ENCODE data around the gene NRXN2.
"Not testable (repeated sequence)": the region's sequence is repeated elsewhere in the genome, so short reads cannot be mapped to it uniquely, and the experiment has no call there.

The NRXN2 gene

DNA sequence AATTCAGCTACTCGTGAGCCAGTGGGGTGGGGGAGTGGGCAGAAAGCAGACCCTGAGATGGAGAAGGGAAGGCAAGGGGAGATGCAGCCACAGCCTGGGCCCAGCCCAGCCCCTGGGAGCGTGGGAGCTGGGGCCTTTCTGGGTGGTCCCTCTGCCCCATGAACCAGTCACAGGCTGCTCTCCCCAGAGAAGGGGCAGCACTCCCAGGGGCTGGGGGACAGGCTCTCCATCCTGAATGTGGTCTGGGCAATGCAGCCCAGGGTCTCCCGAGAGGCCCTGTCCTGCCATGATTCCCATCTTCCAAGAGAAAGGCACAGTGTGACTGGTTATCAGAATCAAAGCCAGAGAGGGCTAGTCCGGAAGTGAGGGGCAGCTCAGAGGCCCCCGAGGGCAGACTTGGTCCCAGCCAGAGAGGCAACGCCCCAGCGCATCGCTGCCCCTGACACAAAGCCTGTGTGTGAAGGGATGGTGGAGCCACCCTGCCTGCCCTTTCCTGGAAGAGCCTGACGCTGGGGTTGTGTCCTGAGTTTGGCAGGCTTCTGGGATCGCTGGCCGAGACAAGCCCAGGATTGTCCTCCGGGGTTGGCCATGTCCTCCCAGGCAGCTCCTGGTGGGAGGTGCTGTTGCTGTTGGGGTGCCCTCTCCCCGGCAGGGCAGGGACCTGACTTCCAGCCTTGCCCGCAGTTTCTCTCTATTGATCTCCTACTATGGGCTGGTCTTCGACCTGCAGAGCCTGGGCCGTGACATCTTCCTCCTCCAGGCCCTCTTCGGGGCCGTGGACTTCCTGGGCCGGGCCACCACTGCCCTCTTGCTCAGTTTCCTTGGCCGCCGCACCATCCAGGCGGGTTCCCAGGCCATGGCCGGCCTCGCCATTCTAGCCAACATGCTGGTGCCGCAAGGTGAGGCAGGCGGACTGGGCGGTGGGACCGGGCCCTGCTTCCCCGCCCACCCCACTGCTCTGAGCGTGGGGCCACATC lies 155.8 kb downstream of the NRXN2 start:
- no peak for DNase-seq
- in situ Hi-C loops (cut with MboI; ENCODE audit: low pct_unique_long_range_greater_than_20kb, low sequenced_read_pairs) = no loop called here

DNA sequence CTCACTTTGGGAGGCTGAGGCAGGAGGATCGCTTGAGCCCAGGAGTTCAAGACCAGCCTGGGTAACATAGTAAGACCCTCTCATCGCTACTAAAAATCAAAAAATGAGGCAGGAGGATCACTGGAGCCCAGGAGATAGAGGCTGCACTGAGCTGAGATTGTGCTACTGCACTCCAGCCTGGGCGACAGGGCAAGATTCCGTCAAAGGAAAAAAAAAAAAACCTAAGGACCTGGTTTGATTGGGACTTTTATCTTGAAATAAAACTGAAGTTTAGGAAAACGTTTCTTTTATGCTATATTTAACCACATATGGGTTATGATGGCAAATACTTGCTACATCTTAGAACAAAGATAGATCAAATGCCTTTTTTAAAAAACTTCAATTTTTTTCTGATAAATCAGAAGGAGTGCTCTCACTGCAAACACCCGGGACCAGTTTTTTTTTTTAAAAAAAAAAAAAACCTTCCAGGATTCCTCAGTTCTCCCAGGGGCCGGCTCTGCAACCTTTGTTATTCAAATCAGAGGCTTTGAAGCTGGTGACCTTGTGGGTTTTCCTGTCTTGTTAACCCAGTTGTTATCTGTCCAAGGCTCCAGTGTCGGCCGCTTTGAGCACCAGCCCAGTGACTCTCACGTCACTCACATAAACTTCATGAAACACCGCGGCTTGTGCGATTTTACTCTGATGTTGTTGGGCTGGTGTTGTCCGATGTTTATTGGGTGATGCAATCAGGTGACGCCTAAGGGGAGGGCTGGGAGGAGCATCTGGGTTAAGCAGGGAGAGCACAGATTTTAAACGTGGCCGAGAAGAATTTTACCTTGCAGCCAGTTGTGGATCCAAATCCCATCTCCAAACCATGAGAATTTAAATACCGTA lies 156.7 kb downstream of the NRXN2 start:
- no peak for DNase-seq
- in situ Hi-C loops (cut with MboI; ENCODE audit: low pct_unique_long_range_greater_than_20kb, low sequenced_read_pairs) = no loop called here

DNA sequence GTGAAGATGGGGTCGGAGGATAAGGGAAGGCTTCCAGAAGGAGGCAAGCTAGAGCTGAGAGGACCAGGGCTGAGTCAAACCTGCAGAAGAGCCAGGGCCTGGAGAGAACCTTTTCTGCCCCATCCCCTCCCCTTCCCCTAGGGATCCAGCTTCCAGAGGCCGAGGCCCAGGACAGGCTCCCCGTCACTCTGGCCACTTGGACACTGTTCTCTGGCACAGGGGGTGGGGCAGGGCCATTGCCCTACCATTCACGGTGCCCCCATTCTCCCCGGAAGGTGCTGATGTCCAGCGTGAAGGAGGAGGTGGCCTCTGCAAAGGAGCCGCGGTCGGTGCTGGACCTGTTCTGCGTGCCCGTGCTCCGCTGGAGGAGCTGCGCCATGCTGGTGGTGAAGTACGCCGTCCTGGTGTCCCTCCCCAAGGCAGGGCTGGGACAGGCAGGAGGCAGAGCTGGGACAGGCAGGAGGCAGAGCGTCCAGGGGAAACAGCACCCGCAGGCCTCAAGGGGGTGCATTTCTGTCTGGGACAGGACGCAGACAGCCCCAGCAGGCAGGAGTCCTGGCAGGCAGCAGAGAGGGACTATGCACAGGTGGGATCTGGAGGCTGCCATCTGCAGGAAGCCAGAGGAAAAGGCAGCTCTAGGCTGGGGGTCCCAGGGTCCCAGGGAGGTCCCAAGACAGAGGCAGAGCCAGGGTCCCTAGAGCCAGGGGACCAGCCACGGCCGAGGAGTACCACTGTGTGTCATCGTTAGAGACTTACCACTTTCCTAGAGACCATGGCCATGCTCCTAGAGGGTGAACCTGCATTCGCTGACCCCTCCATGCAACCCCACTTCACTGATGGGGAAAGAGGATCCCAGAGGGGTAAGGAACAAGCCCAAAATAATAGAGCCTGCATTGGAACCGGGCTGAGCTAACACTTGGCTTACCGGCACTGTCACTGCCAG lies 157.8 kb downstream of the NRXN2 start:
- in situ Hi-C loops (cut with MboI; ENCODE audit: low pct_unique_long_range_greater_than_20kb, low sequenced_read_pairs) = no loop called here
- DNase-seq = no peak

DNA sequence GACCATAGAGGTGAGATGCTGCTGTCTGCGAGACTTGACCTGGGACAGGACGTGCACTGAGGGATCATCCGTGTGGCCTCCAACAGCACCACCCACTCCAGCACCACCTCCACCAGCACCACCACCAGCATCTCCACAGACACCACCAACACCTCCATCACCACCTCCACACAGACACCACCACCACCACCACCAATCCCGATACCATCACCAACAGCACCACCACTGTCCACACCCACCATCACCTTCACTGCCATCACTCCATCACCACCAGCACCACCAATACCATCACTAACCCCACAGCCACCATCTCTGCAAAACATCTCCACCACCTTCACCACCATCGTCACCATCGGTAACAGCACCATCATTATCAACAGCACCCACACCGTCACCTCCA lies 158.6 kb downstream of the NRXN2 start:
- in situ Hi-C loops (cut with MboI; ENCODE audit: low pct_unique_long_range_greater_than_20kb, low sequenced_read_pairs) = no loop called here
- DNase-seq = no peak

DNA sequence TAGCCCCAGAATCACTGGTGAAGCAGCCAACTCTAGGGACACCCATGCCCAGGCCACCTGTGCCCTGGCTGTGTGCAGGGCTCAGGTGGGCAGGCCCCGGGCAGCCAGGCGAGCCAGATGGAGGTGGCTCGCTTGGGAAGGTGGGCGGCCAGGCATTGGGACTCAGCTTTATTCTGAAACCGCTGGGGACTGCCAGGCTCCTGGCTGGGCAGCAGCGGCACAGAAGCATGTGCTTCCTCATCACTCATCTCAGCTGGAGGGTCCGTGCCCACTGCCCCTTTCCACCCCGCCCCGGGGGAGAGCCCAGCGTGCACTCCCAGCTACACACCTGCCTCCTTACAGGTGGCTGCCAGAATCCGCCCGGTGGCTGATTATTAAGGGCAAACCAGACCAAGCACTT lies 159.0 kb downstream of the NRXN2 start:
- in situ Hi-C loops (cut with MboI; ENCODE audit: low pct_unique_long_range_greater_than_20kb, low sequenced_read_pairs) = no loop called here
- DNase-seq = no peak

DNA sequence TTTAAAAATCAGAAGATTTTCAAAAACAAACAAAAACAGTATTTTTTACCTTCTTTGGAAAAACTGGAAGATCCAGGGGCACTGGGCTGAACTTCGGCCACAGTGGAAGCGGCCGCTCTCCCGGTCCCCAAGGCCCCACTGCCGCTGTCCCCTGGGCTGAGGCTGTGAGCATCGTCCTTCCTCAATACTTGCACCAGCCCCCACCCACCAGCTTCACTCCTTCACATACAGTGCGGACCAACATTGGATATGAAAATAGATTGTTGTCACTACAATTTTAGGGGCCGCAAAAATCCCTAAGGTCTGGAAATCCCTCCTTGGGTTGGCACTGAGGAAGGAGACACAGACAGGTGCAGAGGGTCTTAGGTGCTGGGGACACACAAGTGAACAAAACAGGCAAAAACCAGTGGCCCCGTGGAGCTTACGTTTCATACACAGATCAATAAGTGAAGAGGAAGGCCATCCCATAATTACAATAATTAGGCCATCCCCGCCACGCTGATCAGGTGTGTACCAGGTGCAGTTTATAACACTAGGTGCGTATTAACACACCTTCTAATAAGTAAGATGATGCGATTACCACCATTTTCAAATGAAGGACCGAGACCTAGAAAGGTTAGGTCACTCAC lies 160.2 kb downstream of the NRXN2 start:
- no peak for DNase-seq
- in situ Hi-C loops (cut with MboI; ENCODE audit: low pct_unique_long_range_greater_than_20kb, low sequenced_read_pairs) = no loop called here

DNA sequence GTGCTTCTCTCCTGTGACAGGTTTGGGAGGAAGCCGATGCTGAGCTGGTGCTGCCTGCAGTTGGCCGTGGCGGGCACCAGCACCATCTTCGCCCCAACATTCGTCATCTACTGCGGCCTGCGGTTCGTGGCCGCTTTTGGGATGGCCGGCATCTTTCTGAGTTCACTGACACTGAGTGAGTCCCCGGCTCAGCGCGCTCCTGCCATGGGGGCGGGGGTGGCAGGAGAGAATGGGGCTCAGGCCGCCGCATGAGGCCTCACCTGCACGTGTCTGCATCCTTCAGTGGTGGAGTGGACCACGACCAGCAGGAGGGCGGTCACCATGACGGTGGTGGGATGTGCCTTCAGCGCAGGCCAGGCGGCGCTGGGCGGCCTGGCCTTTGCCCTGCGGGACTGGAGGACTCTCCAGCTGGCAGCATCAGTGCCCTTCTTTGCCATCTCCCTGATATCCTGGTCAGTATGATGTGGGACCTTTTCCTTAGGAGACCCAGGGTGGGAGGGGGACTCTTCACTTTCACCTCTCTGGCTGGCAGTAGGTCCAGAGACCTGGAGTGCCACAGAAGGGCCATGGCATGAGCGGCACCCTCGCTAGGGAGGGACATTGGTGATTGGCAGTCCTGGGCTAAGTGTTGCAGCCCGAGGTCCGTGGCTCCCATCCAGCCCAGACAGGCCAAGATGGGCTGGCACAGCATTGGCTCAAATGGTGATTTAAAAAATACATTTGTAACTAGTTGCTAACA lies 160.8 kb downstream of the NRXN2 start:
- no peak for DNase-seq
- in situ Hi-C loops (cut with MboI; ENCODE audit: low pct_unique_long_range_greater_than_20kb, low sequenced_read_pairs) = no loop called here

DNA sequence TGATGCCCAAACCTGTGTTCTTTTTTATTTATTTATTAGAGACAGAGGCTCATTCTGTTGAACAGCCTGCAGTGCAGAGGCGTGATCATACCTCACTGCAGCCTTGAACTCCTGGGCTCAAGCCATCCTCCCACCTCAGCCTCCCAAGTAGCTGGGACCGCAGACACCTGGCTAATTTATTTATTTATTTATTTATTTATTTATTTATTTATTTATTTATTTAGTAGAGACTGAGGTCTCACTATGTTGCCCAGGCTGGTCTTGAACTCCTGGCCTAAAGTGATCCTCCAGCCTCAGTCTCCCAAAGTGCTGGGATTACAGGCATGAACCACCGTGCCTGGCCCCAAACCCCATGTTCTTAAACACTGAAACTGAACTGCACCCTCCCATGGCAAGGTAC lies 161.6 kb downstream of the NRXN2 start:
- in situ Hi-C loops (cut with MboI; ENCODE audit: low pct_unique_long_range_greater_than_20kb, low sequenced_read_pairs); DNase-seq: not testable (repeated sequence)

DNA sequence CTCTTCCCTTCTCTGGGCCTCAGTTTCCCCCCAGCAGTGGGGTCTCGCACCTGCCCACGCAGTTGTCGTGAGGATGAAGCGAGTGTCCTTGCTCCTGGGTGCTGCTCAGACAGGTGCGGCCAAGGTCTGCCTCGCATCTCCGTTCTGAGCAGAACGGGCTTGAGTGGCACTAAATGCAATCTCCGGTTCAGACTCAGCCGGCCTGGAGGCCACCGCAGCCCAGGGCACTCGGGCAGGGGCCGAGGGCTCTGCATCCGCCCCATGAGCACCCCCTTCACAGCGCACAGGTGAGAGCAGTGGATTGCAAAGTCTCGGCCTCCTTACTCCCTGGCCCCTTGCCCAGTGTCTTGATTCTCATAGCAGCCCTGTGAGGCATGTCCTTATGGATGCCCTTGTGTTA lies 162.1 kb downstream of the NRXN2 start:
- in situ Hi-C loops (cut with MboI; ENCODE audit: low pct_unique_long_range_greater_than_20kb, low sequenced_read_pairs) = no loop called here
- no peak for DNase-seq

DNA sequence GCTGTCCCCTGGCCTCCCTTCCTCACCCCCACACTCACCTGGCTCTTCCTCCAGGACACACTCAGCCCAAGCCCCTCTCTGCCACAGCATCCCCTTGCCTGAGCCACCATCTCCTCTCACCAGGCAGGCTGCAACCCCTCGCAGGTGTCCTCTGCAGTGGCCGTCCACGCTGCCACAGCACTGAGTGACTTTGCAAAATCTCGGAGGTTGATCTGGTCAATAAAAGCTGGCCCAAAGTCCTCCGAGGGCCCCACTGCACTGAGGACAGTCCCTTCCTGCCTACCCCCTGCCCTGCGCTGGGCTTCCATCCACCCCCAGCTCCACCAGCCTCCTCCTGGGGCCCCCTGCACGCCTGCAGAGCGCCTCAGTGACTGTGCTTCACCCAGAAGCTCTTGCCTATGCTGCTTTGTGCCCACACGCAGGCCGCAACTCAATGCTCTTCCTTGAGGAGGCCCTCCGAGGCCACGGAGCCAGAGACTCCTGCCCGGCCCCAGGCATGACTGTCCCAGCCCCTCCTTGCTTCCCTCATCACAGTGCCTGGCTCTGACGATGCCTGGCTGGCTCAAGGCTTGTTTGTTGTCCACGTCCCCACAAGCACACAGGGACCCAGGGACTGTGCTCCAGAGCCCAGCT lies 162.7 kb downstream of the NRXN2 start:
- DNase-seq = no peak
- in situ Hi-C loops (cut with MboI; ENCODE audit: low pct_unique_long_range_greater_than_20kb, low sequenced_read_pairs) = no loop called here

DNA sequence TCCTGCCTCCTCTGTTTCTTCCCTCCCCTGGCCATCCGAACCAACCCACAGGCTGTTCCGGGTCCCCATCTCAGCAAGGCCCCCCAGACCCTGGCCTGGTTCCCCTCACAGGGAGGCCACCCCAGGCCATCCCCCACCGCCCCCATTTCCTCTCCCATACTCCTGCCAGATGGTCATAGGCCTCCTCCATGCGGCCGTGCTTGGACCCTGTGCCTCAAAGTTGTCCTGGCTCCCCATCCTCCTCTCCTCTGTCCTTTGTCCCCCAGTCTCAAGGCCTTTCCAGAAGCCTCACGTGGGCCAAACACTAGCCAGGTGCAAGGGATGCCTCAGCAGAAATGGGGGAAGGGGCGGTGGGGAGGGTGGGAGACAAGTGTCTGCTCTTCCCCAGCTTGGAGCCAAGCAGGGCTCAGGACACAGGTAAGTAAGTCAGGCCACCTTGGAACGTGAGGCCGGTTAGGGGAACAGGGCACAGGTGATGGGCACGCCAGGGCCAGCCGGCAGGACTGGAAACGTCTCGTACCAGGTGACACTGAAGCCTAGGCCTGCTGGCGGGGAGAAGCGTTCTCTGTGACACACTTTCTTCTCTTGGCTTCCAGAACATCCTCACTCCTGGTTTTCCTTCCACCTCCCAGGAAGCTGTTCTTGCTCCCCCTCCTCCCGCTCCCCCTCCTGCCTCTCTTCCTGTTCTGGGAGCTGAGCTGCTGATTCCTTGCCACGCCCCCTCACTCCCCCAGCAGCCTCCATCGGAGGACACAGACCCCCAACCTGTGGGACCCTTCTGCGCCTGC lies 163.5 kb downstream of the NRXN2 start:
- in situ Hi-C loops (cut with MboI; ENCODE audit: low pct_unique_long_range_greater_than_20kb, low sequenced_read_pairs) = no loop called here

DNA sequence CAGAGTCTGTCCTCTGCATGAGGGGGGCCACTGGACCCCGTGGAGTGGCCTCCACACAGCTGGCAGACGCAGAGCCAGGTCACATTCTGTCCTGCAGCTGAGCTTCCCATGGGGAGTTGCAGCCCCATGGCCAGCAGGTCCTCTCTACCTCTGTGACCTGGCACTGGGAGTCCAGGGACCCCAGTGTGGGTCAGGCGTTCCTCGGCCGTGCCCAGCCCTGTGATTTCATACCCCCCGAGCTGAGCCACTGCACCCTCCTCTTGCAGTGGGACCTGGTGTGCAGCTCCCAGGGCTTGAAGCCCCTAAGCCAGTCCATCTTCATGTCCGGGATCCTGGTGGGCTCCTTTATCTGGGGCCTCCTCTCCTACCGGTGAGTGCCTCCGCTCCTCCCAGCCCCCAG lies 164.1 kb downstream of the NRXN2 start:
- in situ Hi-C loops (cut with MboI; ENCODE audit: low pct_unique_long_range_greater_than_20kb, low sequenced_read_pairs) = no loop called here
- no peak for DNase-seq

More for the DNA sequence above, 163.5 kb downstream of the NRXN2 start:
- no peak for DNase-seq

DNA sequence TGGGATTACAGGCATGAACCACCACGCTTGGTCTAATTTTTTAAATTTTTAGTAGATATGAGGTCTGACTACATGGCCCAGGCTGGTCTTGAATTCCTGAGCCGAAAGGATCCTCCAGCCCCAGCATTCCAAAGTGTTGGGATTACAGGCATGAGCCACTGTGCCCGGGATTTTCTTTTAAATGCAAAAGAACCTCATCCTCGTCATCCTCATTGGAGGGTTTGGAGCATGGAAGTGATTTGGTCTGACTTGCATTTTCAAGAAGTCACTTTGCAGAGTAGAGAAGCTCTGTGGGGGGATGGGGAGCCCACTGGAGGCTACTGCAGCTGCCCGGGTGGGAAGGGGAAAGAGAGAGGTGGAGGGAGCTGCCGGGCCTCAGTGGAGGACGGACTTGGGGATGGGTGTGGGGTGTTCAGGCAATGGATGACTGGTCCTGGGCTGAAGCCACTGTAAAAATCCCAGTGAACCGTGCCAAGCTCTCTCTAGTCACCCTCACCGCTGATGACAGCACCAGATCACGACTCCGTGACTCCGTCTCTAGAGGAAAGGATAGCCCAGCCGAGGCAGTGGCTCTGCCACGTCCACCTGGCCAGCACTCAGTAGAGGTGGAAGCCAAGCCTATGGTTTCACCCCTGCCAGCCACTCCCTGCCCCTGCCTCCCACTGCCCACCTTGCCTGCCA lies 164.8 kb downstream of the NRXN2 start:
- DNase-seq = no peak
- in situ Hi-C loops (cut with MboI; ENCODE audit: low pct_unique_long_range_greater_than_20kb, low sequenced_read_pairs) = no loop called here

DNA sequence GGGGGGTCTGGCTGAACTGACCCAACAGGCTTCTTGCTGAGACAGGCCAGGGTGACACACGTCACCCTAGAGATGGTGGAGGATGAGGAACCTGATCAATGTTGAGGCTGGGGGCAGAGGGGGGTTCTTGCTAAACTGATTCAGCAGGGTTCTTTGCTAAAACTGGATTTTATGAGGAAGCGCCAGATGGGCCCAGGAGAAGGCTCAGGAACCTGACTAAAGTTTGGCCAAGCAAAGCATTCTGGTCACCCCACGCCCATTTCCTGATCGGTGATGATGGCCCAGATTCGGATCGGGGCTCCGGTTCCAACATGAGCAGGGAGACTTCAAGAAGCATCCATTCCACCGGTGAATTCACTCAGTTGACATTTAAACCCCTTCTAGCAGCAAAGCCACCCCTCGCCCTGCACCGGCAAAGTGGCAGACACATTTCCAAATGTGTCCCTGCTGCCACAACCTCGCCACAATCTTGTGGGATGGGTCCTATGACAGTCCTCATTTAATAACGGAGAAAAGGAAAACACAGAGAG lies 166.2 kb downstream of the NRXN2 start:
- in situ Hi-C loops (cut with MboI; ENCODE audit: low pct_unique_long_range_greater_than_20kb, low sequenced_read_pairs) = no loop called here
- DNase-seq = no peak

Data from KBM-7 (cell line).